Adipocyte (in vitro differentiated cells): ENCODE measurements around the gene NPFFR1.

Experiments
- DNase-seq: peaks from one replicate; pipeline ENCODE4 v3.0.0-alpha.2; 2015; ENCODE audit warnings: low read depth
- H3K27me3 ChIP-seq: replicated peaks from 2 replicates; pipeline ENCODE4 v1.7.0; 2013; ENCODE audit warnings: mild to moderate bottlenecking, low read length, moderate library complexity; ENCODE audit not compliant: control insufficient read depth, insufficient read depth
- H3K36me3 ChIP-seq: 2 replicates; pipeline ENCODE4 v1.7.0; 2013; ENCODE audit warnings: low read length, mild to moderate bottlenecking, moderate library complexity; ENCODE audit not compliant: control insufficient read depth, insufficient read depth, severe bottlenecking
- H3K4me1 ChIP-seq: 2 replicates; pipeline ENCODE4 v1.7.0; 2013; ENCODE audit warnings: mild to moderate bottlenecking, low read length, moderate library complexity; ENCODE audit not compliant: control insufficient read depth, insufficient read depth
- H3K4me3 ChIP-seq: 2 replicates; pipeline ENCODE4 v1.7.0; 2013; ENCODE audit warnings: mild to moderate bottlenecking, low read length, moderate library complexity
- H3K9ac ChIP-seq: 2 replicates; pipeline ENCODE4 v1.7.0; 2013; ENCODE audit warnings: mild to moderate bottlenecking, low read length, moderate library complexity
- H3K9me3 ChIP-seq: 2 replicates; pipeline ENCODE4 v1.7.0; 2013; ENCODE audit warnings: mild to moderate bottlenecking, low read length, moderate library complexity; ENCODE audit not compliant: control insufficient read depth

The NPFFR1 gene

GRCh38 chr10:70283071-70283444, 746 bp downstream of the NPFFR1 start:
- no peaks in the 10 kb centered on the region for H3K4me1 ChIP-seq
- H3K36me3 ChIP-seq, result no peaks in the 10 kb centered on the region
- peaks cover 82% of the 10 kb centered on the region for H3K27me3 ChIP-seq
- H3K4me3 ChIP-seq, result no peak overlapping the region
- no peak for DNase-seq
- H3K9me3 ChIP-seq, result peaks cover 6% of the 10 kb centered on the region
- no peak overlapping the region for H3K9ac ChIP-seq

- H3K4me1 ChIP-seq, result no peaks in the 10 kb centered on the region
- no peak for DNase-seq
- no peak overlapping the region for H3K9ac ChIP-seq
- H3K4me3 ChIP-seq, result no peak overlapping the region
- H3K9me3 ChIP-seq, result peaks cover 6% of the 10 kb centered on the region
- peaks cover 77% of the 10 kb centered on the region for H3K27me3 ChIP-seq
- H3K36me3 ChIP-seq, result no peaks in the 10 kb centered on the region
Observed at GRCh38 chr10:70281609-70282008, 2.2 kb downstream of the NPFFR1 start.

- no peak overlapping the region for H3K4me3 ChIP-seq
- no peaks in the 10 kb centered on the region for H3K36me3 ChIP-seq
- peaks cover 2% of the 10 kb centered on the region for H3K4me1 ChIP-seq
- DNase-seq, result no peak
- no peak overlapping the region for H3K9ac ChIP-seq
- peaks cover 64% of the 10 kb centered on the region for H3K27me3 ChIP-seq
- peaks cover 6% of the 10 kb centered on the region for H3K9me3 ChIP-seq
Observed at GRCh38 chr10:70280099-70280498, 3.7 kb downstream of the NPFFR1 start.

GRCh38 chr10:70277396-70278030, 6.3 kb downstream of the NPFFR1 start:
- DNase-seq, result no peak
- Histone ChIP-seq H3K4me1 (peaks cover 14% of the 10 kb centered on the region), H3K9me3 (no peaks in the 10 kb centered on the region), H3K4me3 (no peak overlapping the region), H3K27me3 (peaks cover 45% of the 10 kb centered on the region), H3K9ac (no peak overlapping the region), H3K36me3 (no peaks in the 10 kb centered on the region)

- peaks cover 27% of the 10 kb centered on the region for H3K27me3 ChIP-seq
Observed at GRCh38 chr10:70274643-70275042, 9.2 kb downstream of the NPFFR1 start.

GRCh38 chr10:70272925-70273316, 10.9 kb downstream of the NPFFR1 start:
- peak; percentile 61 for DNase-seq
- Histone ChIP-seq H3K4me3 (no peak overlapping the region), H3K36me3 (no peaks in the 10 kb centered on the region), H3K4me1 (peaks cover 19% of the 10 kb centered on the region), H3K9me3 (no peaks in the 10 kb centered on the region), H3K9ac (no peak overlapping the region), H3K27me3 (peaks cover 23% of the 10 kb centered on the region)

More at GRCh38 chr10:70274643-70275042, 9.2 kb downstream of the NPFFR1 start:
- no peaks in the 10 kb centered on the region for H3K9me3 ChIP-seq
- DNase-seq, result peak; percentile 71
- no peaks in the 10 kb centered on the region for H3K36me3 ChIP-seq
- H3K4me3 ChIP-seq, result no peak overlapping the region
- peaks cover 18% of the 10 kb centered on the region for H3K4me1 ChIP-seq
- no peak overlapping the region for H3K9ac ChIP-seq

GRCh38 chr10:70271996-70272924, 11.5 kb downstream of the NPFFR1 start:
- no peak for DNase-seq
- Histone ChIP-seq H3K36me3 (no peaks in the 10 kb centered on the region), H3K9ac (no peak overlapping the region), H3K4me1 (peaks cover 26% of the 10 kb centered on the region), H3K4me3 (no peak overlapping the region), H3K9me3 (no peaks in the 10 kb centered on the region), H3K27me3 (peaks cover 20% of the 10 kb centered on the region)

- no peak overlapping the region for H3K4me3 ChIP-seq
- H3K9ac ChIP-seq, result no peak overlapping the region
- H3K36me3 ChIP-seq, result no peaks in the 10 kb centered on the region
- H3K9me3 ChIP-seq, result no peaks in the 10 kb centered on the region
- DNase-seq, result no peak
- H3K4me1 ChIP-seq, result peaks cover 34% of the 10 kb centered on the region
- H3K27me3 ChIP-seq, result peaks cover 16% of the 10 kb centered on the region
Observed at GRCh38 chr10:70270952-70271351, 12.9 kb downstream of the NPFFR1 start.

GRCh38 chr10:70269741-70270140, 14.1 kb downstream of the NPFFR1 start:
- Histone ChIP-seq H3K4me3 (no peak overlapping the region), H3K36me3 (no peaks in the 10 kb centered on the region), H3K27me3 (peaks cover 26% of the 10 kb centered on the region), H3K9ac (no peak overlapping the region), H3K9me3 (no peaks in the 10 kb centered on the region), H3K4me1 (peaks cover 28% of the 10 kb centered on the region)
- DNase-seq, result no peak

- H3K27me3 ChIP-seq, result peaks cover 28% of the 10 kb centered on the region
- no peak overlapping the region for H3K4me3 ChIP-seq
- H3K4me1 ChIP-seq, result peaks cover 24% of the 10 kb centered on the region
- H3K9me3 ChIP-seq, result no peaks in the 10 kb centered on the region
- H3K9ac ChIP-seq, result no peak overlapping the region
- DNase-seq, result no peak
- H3K36me3 ChIP-seq, result no peaks in the 10 kb centered on the region
Observed at GRCh38 chr10:70268376-70268775, 15.4 kb downstream of the NPFFR1 start.

- Histone ChIP-seq H3K9me3 (no peaks in the 10 kb centered on the region), H3K4me3 (no peak overlapping the region), H3K4me1 (peaks cover 18% of the 10 kb centered on the region), H3K9ac (no peak overlapping the region), H3K27me3 (peaks cover 31% of the 10 kb centered on the region), H3K36me3 (no peaks in the 10 kb centered on the region)
- peak; percentile 92 for DNase-seq
Observed at GRCh38 chr10:70267161-70267933, 16.5 kb downstream of the NPFFR1 start.
